ENCODE data around the gene CEBPE.

The CEBPE gene

DNA sequence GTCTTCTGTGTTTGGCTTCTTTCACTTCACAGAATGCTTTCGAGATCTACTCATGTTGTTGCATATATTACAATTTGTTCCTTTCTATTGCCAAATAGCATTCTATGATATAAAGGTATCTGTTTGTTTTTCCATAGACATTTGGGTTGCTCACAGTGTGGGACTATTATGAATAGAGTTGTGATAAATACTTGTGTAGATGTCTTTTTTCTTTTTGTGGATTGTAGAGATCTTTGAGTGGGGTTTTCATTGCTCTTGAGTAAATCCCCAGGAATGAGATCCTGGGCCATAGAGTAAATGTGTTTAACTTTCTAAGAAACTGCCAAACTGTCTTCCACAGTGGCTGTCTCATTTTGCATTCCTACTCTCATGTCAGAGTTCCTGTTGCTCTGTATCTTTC lies 24.9 kb upstream of the CEBPE start:
- no peak for DNase-seq (ENCODE audit: low spot score)

DNA sequence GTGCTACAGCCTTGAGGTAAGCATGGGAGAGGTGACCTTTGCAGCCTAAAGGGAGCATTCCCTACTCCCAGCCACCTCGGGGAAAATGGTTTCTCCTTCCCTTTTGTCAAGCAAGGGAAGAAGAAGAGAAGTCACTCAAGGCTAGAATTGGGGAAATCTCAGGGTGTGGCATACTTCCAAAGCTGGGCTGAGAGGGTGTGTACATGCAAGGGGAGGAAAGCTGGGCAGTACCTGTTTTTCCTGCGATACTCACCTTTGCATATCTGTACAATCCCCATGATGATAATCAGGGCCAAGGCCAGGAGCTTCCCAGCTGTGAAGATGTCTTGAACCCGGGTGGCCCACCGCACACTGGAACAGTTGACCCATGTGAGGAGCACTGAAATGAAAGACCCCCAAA lies 23.8 kb upstream of the CEBPE start:
- no peak for DNase-seq (ENCODE audit: low spot score)

DNA sequence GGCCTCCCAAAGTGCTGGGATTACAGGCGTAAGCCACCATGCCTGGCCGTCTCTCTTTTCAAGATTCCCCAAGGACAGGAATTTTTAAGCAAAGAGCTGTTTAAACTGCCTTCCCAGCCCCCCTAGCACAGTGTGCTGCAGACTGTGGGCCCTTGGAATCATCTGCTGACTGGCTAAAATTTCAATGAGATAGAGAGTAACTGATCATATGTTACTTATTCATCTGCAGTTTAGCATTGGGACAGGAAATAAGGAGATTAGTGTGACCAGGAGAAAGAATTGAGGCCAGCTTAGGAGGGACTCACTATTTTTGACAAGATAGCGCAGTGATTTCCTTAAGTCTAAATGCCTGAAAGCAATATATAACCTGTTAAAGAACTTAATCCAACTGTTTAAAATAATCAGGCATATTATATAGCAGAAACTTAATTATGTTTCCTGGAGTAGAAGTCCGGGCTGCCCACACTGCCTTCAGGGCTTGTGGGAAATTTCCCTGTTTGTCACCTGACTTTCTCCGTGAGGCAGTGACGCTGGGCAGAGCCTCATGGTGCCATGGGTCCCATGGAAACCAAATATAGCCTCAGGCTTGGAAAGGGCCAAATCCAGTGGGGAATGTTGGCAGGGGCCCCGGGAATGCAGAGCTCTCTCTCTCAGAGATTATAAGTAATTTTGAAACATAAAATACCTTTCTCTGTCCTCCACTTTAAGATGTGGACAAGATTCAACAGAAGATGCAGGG lies 22.8 kb upstream of the CEBPE start:
- no peak for DNase-seq (ENCODE audit: low spot score)

DNA sequence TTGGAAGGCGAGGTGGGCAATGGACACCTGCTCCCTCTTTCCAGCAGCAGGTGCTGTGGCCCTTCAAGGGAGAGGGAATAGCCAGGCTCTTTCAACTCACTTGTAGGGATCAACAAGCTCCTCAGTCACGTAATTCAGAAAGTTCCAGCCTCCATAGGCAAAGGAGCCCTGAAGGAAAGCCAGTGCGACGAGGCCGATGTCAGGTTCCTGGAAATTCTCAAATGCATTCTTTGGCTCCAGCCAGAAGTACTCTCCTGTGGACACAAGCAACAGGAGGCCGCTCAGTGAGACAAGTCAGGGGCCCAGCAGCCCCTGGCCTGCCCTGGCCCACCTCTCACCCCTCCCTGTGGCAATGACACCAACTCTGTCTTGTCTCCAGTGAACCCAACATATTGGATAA lies 21.3 kb upstream of the CEBPE start:
- DNase-seq (ENCODE audit: low spot score): no peak

DNA sequence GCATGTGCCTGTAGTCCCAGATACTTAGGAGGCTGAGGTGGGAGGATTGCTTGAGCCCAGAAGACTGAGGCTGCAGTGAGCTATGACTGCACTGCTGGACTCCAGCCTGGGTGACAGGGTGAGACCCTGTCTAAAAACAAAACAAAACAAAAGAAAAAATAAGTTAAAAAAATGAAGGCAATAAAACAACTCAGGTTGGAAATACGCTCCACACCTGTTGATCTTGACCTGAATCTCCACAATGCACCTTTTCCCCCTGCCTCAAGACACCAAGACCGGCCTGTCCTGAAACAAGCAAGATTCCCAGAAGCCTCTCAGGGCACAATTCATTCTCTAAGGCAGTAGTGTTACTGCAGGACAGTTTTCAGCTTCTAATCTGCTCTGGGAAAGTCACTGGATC lies 20.8 kb upstream of the CEBPE start:
- DNase-seq (ENCODE audit: low spot score): no peak

DNA sequence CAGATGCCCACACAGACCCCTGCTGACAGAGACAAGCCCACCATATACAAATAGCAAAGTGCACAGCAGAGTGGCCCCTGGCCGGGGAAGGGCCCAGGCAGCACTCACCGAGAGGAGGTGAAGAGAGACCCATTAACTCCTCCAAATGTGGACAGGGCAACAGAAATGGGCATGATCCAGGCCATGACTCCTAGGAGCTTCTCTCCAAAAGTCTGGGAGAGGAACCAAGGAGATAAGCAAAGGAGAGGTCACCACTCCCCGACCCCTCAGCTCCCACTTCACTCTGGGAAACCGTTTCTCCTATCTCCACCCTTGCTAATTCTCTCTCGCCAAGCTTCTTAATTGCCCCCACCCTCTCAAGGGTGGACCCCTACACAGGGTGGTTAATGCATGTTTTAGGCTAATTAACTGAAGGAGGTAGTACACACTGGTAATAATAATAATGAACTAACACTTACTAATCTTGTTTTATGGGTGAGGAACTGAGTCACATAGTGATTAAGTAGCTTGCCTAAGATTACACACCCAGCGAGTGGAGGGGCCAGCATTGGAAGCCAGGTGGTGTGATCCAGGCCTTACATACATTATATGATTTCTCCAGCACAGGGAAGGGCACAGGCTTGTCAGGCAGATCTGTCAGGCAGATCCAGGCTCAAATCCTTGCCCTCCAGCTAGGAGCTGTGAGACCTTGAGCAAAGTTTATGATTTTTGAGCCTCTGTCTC lies 18.9 kb upstream of the CEBPE start:
- no peak for DNase-seq (ENCODE audit: low spot score)

DNA sequence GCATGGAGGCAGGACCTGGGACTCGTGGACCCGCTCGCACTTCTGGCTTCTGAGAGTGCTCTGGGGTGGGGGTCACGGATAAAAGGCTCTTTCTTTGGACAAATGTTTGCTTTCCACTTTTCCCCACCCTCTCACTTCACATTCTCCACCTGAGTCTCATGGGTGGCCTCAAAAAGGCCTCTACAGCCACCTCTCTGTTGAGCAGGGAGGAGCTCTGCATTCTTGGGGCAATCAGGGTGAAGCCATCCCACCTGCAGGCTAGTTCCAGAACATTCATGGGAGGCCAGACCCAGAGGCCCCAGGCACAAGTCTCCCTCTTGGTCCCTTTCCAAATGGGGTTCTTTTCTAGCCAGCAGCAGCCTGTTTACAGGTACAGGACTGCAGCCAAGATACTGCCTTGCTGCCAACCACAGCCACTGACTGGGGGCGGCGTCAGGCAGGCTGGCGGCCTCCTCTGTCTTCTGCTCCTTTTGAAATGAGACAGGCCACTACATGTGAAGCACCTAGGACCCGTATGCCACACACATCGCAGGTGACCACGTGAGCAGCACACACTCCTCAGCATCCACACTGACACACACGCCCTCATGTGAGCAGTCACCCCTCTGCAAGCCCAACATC lies 18.2 kb upstream of the CEBPE start:
- DNase-seq (ENCODE audit: low spot score): no peak

DNA sequence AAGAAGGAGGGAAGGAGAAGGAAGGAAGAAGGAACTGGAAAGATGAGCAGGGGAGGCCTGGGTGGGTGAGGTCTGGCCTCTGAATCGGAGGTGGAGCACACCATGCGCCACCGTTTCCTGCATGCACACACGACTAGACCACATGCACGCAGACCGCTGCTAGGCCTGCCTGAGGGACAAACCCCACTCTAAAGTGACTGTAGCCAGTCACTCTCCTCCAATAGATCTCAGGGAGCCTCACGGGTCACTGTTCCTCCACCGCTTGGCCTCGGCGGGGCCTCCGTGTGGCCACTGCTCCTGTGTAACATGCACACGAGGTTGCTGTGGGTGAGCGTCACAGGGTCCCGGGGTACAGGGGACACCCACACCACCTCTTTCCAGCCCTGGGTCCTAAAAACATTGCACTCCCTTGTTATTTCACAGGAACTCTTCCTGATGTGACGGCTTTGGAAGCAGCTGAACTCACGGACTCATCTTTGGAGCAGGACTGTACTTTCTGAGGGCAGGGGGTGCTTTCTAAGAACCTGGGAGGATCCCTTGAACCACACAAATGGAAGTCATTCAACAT lies 17.6 kb upstream of the CEBPE start:
- DNase-seq (ENCODE audit: low spot score): no peak

DNA sequence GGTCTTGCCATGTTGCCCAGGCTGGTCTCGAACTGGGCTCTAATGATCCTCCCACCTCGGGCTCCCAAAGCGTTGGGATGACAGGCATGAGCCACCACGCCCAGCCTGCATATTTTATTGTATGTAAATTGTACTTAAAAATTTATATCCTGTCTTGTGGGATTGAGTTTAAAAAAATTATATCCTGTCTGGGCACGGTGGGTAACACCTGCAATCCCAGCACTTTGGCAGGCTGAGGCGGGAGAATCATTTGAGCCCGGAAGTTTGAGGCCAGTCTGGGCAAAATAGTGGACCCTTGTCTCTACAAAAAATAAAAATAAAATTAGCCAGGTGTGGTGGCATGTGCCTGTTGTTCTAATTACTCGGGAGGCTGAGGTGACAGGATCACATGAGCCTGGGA lies 13.9 kb upstream of the CEBPE start:
- no peak for DNase-seq (ENCODE audit: low spot score)

DNA sequence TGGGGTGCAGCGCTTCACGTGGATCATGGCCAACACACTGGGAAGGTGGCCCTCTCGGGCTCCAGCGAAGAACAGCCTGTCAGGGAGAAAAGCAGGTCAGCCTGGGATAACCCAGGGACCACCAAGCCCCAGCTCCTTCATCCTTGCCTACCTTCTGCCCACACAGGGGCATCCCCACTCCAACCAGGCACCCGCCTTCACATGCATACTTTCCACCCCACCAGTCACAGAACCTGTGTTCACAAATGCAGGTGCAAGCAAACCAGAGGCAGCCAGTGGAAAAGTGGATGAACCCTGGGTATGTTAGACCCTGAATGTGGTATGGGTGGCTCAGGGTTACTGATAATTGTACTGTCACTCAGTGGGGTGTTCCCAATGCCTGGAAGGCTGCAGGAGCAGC lies 12.4 kb upstream of the CEBPE start:
- DNase-seq (ENCODE audit: low spot score): no peak

DNA sequence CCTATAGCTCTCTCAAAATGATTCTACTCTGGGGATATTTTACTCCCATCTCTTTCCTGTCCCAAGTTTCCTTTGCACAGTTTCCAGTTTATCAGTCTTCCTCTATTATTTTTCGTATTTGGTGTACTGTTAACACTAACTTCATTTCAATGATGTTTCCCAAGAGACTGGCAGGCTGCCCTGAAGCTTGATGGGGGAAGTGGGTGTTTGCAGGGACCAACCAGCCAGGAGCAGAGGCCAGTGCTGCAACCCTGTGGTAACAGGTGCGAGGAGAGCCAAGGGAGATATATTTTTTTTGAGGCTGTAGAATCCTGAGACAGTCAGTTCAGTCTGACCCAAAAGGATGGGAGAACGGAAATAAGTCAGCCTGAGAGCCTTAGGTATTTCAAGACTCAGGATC lies 11.8 kb upstream of the CEBPE start:
- DNase-seq (ENCODE audit: low spot score): no peak

DNA sequence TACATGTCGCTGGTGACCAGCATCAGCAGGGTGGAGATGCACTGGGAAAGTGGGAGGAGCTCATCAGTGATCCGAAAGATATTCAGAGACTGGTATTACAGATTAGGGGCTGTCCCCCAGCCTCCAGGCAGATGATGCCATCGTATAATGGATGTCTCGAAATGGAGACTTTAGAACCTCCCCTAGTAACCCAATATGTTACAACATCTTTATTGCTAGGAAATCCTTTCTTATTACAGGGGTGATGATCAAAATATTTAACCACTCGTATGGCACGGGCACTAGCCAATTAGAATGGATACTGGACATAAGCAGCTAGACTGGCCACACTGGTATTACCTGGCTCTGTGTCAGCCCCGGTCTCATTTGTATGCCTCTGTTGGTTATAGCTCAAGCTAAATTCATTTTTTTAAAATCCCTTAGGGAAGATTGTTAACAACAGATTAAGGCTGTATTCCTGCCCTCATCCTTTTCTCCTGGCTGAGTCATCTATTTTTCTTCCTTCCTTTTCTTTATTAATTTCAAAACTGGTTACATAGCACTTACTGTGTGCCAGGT lies 10.8 kb upstream of the CEBPE start:
- no peak for DNase-seq (ENCODE audit: low spot score)

DNA sequence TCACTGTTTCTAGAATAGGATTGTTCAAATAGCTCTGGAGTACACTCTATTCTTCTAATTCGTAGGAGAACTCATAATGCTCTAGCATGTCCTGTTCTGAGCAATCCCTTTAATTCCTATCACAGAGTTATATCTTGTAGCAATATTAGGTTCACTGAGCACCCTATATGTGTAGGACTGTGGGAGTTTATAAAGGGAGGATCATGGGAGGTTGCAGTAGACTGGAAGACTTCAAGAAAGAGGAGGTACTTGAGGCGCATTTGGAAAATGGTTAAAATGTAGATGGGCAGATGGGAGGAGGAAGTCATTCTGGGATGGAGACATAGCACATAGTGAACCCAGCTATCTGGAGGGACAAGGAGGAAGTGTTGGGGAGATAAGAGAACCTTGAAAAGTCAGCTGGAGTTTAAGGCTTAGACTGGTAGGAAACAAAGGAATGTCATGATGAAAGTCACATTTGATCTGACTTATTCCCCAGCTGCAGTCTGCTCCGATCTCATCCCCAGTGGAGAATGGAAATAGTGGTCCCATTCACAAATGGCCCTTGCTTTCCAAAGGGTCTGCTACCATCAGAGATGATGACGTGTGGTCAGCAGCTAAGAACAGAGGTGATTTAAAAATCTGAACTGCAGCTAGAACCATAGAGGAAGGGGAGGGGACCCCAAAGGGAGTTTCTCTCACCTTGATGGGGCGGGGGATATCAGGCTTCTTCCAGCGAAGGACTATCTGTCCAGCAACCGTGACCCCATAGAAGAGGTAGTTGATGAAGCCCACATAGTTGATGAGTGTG lies 10.1 kb upstream of the CEBPE start:
- DNase-seq (ENCODE audit: low spot score): no peak

DNA sequence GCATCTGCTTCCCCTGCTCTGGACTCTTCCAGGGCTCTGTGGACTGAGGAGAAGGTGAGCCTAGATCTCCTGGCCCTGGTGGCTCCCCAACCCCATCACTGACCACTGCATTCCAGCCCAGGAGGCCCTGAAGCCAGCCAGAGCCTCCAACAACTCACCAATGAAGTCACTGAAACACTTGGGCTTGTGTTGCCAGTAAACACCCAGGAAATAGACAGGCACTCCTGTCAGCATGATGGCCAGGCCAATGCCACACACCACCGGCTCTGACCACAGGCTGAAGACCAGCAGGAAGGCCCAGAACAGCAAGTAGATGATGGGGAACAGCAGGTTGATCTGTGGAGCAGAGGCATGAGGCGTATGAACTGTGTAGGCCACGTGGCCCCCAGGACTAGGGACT lies 8.8 kb upstream of the CEBPE start:
- no peak for DNase-seq (ENCODE audit: low spot score)

DNA sequence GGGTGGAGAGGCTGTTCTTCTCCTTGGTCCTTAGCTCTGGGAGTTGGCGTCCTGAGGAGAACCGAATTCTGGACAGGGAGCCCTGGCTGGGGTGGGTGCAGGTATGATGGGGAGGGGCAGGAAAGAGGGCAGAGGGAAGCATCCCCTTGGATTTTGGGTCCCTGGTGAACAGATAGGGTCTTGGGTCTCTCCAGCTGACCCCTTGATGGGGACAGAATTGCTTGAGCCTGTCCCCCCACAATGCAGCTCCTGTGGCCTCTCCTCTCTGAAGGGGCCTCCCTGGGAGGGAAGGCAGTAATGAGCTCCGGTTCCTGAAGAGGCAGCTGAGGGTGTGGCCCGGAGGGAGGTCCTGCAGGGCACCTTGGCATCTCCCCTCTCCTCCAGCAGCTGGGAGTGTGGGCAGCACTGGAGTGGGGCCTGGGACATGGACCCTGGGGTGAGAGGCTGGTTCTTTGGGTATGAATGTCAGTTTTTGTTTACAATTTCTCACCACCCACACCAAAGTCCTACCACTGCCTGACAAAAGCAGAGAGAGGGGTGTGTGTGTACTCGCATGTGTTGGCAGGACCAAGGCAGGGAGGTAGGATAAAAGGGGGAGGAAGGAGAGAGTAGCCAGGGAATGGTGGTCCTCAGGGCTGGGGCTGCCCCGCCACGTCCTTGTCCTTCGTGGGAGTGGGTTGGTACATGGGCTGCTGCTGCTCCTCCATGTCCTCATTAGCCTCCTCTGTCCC lies 7.7 kb upstream of the CEBPE start:
- no peak for DNase-seq (ENCODE audit: low spot score)

DNA sequence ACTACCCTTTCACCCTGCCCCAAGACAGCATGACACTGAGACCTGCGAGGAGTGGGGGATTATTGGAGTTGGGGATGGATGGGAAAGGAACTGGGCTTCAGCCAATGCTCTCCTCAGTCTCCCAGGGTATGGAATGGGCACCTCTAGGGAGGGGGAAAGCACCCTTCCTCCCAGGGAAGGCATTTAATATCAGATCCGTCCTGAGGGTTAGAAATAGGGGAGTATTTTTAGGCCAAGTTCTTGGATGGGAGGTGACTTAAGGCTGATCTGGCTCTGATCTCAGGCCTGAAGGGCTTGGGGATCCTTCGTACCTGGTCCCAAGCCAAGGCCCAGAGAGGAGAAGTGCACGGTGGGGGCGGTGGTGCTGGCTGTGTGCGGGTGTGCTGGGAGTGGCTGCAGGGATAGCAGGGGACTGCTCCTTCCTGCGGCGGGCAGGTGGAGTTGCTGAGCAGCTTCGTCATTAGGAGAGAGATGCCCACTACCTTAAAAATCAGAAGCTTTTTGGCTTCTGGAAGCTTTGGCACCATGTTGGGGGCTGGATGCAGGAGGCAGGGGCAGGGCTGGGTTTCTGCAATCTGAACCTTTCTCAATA lies 7.0 kb upstream of the CEBPE start:
- DNase-seq (ENCODE audit: low spot score): no peak

DNA sequence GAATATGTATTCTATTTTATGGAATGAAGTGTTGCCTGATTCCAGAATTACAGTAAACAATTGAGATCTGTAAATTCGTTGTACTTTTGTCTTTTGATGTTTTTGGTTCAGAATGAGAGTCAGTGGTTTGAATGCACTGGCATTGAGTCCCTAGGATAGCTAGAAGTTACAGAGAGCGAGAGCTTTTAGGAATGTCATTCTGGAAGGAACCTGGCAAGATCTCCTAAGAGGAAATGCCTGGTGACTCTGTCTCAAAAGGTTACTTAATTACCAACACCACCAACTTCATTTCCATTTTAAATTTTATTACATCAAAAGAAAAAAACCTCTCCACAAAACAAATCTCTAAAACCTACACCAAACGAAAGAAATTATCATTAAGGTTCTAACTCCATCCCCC lies 6.0 kb upstream of the CEBPE start:
- DNase-seq (ENCODE audit: low spot score): no peak

DNA sequence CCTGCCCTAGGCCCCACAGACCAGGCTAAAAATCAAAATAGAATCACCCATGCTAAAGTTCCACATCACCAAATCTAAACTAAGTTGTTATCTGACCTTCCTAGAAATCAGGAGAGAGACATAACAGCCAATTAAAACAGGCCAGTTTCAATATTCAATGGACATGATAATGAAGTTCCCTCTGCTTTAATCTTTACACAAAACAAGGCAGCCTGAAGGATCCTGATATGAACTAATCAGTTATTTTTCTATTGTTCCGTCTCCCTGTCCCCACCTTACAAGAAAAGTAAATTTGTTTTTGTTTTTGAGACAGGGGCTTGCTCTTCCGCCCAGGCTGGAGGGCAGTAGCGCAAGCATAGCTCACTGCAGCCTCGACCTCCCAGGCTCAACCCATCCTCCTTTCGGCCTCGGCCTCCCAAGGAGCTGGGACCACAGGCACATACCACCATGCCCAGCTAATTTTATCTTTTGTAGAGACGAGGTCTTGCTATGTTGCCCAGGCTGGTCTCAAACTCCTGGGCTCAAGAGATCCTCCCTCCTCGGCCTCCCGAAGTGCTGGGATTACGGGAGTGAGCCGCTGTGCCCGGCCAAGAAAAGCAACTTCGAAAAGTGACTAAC lies 5.4 kb upstream of the CEBPE start:
- no peak for DNase-seq (ENCODE audit: low spot score)

DNA sequence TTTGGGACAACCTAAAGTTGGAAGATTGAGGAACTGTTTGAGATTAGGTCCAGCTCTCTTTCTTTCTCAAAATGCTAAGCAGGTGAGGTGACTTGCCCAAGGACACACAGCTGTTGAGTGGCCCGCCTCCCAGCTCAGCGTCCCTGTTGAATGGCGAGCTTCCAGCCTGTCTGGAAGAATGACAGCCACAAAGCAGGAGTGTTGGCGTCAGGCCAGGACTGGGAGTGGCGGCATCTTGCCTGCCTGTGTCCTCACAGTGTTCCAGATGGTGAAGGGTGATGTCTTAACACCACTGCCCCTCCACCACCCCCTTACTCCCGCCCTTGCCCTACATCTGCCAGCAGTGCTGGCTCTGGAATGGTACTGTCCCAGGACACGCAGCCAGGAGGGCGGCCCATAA lies 4.4 kb upstream of the CEBPE start:
- no peak for DNase-seq (ENCODE audit: low spot score)

DNA sequence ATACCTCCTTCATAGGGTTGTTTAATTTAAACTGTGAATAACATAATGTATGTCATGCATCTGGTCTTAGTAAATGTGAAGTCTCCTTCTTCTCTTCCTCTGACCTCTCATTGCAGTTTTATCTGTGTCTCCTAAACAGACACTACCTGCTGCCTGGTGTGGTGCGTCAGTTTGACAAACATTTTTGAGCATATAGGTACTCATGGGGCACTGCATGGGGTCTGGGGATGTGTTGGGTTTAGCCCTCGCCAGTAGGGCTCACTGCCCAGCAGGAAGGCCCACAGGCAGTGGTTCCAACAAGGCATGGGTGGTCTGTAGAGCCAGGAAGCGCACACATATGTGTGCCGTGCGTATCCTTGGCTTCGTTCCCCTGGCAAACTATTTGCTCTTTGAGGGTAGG lies 3.0 kb upstream of the CEBPE start:
- DNase-seq (ENCODE audit: low spot score): no peak

Data from germinal center (tissue), 1 donor.